ENCODE measurements around the gene LIN7B. TPM values are rescaled to one million over a fixed set of nuclear protein-coding genes. Genes with fewer than 3 reads are reported as not detected.
"Not testable (repeated sequence)": the region's sequence is repeated elsewhere in the genome, so short reads cannot be mapped to it uniquely, and the experiment has no call there.

Gene LIN7B
- total RNA-seq, 4 donors from 2014 or later = 25.7 to 97.9 (median 34.0) TPM

DNA sequence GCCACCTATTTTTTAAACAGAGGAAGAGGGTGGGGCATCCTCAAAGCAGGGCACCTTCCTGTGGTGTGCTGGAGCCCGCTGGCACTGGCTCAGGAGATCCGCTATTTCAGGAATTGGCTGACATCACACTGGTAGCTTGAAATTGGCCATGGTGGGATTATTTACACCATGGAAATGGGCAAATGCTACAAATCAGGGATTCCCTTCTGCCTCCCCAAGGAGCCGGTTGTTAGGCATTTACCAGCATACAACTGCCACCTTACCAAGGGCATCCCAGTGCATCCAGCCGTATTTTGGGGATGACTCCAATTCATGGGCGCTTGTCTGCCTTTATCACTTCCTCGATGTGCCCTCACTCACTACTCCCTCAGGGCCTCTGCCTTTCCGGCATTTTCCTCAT lies 26.8 kb downstream of the LIN7B start:
- H3K36me3 ChIP-seq = no peaks in the 10 kb centered on the region
- in situ Hi-C loops (cut with MboI; ENCODE audit: low sequenced_read_pairs in 4 of 4) (no loop called here), intact Hi-C loops (cut with DNase I; ENCODE audit: low total_unique reads) (no loop called here)
- H3K27me3 ChIP-seq = no peaks in the 10 kb centered on the region
- no peak for TF ChIP-seq POLR2A (IDR thresholded peaks at IDR 0.05)
- TF ChIP-seq, protein P1, sequence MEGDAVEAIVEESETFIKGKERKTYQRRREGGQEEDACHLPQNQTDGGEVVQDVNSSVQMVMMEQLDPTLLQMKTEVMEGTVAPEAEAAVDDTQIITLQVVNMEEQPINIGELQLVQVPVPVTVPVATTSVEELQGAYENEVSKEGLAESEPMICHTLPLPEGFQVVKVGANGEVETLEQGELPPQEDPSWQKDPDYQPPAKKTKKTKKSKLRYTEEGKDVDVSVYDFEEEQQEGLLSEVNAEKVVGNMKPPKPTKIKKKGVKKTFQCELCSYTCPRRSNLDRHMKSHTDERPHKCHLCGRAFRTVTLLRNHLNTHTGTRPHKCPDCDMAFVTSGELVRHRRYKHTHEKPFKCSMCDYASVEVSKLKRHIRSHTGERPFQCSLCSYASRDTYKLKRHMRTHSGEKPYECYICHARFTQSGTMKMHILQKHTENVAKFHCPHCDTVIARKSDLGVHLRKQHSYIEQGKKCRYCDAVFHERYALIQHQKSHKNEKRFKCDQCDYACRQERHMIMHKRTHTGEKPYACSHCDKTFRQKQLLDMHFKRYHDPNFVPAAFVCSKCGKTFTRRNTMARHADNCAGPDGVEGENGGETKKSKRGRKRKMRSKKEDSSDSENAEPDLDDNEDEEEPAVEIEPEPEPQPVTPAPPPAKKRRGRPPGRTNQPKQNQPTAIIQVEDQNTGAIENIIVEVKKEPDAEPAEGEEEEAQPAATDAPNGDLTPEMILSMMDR (IDR thresholded peaks at IDR 0.05 in 4 of 5, conservative IDR thresholded peaks at IDR 0.05 in 1 of 5) = no peak
- DNase-seq (no peak), ATAC-seq (no peak)
- H3K4me3 ChIP-seq = no peak overlapping the region
- no peak overlapping the region for H3K27ac ChIP-seq
- no peaks in the 10 kb centered on the region for H3K9me3 ChIP-seq
- H3K4me1 ChIP-seq = peaks cover 11 to 34% of the 10 kb centered on the region in 2 donors

DNA sequence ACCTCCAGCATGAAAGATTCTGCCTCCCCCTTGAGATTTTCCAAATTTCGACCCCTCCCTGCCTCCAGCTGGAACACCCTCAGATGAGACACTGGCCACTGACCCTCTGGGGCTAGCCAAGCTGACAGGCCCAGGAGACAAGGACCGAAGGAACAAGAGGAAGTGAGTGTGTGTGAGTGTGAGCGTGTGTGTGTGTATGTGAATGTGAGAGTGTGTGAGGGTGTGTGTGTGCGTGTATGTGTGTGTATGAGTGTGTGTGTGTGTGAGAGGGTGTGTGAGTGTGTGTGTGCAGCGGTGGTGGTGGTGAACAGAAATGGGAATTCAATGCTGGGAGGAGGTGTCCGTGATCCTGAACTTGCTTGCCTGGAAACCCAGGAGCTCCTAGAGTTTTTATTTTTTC lies 27.2 kb downstream of the LIN7B start:
- no peaks in the 10 kb centered on the region for H3K27me3 ChIP-seq
- in situ Hi-C loops (cut with MboI; ENCODE audit: low sequenced_read_pairs in 4 of 4) = no loop called here
- TF ChIP-seq POLR2A (IDR thresholded peaks at IDR 0.05) = no peak
- TF ChIP-seq, protein P1 (IDR thresholded peaks at IDR 0.05 in 4 of 5, conservative IDR thresholded peaks at IDR 0.05 in 1 of 5) = no peak
- intact Hi-C loops (cut with DNase I; ENCODE audit: low total_unique reads) = no loop called here
- H3K4me1 ChIP-seq = peaks cover 15 to 37% of the 10 kb centered on the region in 2 donors
- DNase-seq = no peak
- no peak for ATAC-seq
- H3K9me3 ChIP-seq = no peaks in the 10 kb centered on the region
- H3K36me3 ChIP-seq = no peaks in the 10 kb centered on the region
- H3K4me3 ChIP-seq = no peak overlapping the region
- no peak overlapping the region for H3K27ac ChIP-seq

DNA sequence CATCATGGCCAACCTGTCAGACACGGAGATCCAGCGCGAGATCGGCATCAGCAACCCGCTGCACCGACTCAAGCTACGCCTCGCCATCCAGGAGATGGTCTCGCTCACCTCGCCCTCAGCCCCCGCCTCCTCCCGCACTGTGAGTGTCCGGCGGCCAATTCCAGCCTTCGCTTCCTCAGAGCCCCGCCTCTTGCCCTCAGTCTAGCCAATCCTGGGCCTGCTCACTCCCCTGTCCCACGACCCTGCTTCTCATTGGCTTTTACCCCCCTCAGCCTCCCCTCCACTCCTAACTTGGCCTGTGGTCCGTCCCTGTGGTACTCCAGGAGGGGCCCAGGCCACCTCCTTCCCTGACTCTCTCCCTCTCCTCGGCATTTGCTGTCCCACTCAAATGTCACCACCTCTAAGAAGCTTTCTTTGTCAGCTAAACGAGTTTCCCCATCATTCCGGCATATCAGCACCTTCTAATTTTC lies 28.7 kb downstream of the LIN7B start:
- peak; percentile 35 to 57 for TF ChIP-seq POLR2A (IDR thresholded peaks at IDR 0.05)
- TF ChIP-seq, protein P1 (IDR thresholded peaks at IDR 0.05 in 4 of 5, conservative IDR thresholded peaks at IDR 0.05 in 1 of 5) = no peak
- H3K4me1 ChIP-seq = peaks cover 15 to 25% of the 10 kb centered on the region in 2 donors
- DNase-seq (peak; percentile 91 to 92), ATAC-seq (peak; percentile 94 to 98)
- H3K4me3 ChIP-seq = peak overlapping the region; percentile 58 to 67 (median 62)
- H3K27me3 ChIP-seq = no peaks in the 10 kb centered on the region
- intact Hi-C loops (cut with DNase I; ENCODE audit: low total_unique reads) = loop anchor here (2.0 kb wide), 1 partner anchor 14 kb away; no protein-coding TSS in a partner anchor
- no peaks in the 10 kb centered on the region for H3K9me3 ChIP-seq
- in situ Hi-C loops (cut with MboI; ENCODE audit: low sequenced_read_pairs in 4 of 4) = no loop called here
- no peaks in the 10 kb centered on the region for H3K36me3 ChIP-seq
- H3K27ac ChIP-seq = peak overlapping the region; percentile 48 to 67 (median 56)

DNA sequence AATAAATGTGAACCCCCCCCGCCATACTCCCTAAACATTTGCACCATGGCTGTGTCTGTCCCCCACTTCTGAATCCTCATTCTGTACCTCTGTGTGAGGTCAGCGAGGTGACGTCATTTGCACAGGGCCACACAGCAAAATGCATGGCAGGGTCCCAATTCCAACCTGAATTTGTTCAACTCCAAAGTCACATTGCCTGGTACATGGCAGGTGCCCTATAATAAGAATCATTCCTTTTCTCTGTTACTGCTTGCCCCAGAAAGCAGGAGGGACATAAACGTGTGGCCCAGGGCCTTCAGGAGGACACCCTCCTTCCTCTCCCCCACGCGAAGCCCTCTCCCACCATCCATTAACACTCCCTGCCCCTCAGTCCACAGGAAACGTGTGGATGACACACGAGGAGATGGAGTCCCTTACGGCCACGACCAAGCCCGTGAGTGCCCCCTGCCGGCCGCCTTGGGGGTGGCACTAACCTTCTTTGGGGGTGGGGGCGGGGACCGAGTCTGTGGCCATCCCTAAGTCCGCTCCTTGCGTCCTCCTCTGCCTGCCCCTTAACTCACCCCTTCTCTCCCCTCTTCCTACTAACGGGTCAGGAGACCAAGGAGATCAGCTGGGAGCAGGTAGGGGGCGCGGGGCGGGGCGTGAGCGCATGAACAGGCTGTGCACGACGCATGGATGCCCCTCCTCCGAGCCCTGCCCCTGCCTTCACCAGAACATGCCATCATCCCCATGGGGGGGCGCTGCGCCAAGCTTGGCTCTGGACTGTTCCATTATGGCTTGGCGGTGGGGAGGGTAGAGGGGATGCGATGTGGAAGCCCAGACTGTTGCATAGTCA lies 31.6 kb downstream of the LIN7B start:
- Histone ChIP-seq H3K4me3 (peak overlapping the region in 3 of 4 donors; percentile 25 to 45 (median 31)), H3K4me1 (peaks cover 19 to 44% of the 10 kb centered on the region in 2 donors), H3K9me3 (no peaks in the 10 kb centered on the region), H3K27ac (peak overlapping the region in 1 of 4 donors; percentile 4), H3K27me3 (no peaks in the 10 kb centered on the region), H3K36me3 (no peaks in the 10 kb centered on the region)
- DNase-seq (peak; percentile 45 to 76), ATAC-seq (peak; percentile 22 to 34)
- in situ Hi-C loops (cut with MboI; ENCODE audit: low sequenced_read_pairs in 4 of 4) = loop anchor here in 2 of 4 donors (5.0 kb wide), 1 partner anchor 48 kb away; no protein-coding TSS in a partner anchor
- intact Hi-C loops (cut with DNase I; ENCODE audit: low total_unique reads) = loop anchor here (1.0 kb wide), 1 partner anchor 47 kb away; no protein-coding TSS in a partner anchor
- TF ChIP-seq, protein P1 (IDR thresholded peaks at IDR 0.05 in 4 of 5, conservative IDR thresholded peaks at IDR 0.05 in 1 of 5) = peak in 4 of 5 experiments; percentile 87 to 95 (median 91)
- TF ChIP-seq POLR2A (IDR thresholded peaks at IDR 0.05) = no peak

DNA sequence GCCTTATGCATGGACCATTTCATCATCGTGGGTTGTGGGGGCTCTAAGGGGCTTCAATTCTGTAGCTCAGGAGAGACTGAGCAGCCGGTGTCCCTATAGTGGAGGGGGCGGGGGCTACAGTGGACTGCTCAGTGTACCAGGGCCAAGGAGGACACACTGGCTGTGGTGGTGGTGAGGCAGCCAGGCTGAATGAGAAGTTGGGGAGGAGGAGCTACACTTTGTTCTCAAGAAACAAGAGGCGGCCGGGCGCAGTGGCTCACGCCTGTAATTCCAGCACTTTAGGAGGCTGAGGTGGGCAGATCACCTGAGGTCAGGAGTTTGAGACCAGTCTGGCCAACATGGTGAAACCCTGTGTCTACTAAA lies 32.2 kb downstream of the LIN7B start:
- not testable (repeated sequence) for H3K27me3 ChIP-seq, H3K9me3 ChIP-seq, H3K4me3 ChIP-seq, ATAC-seq, H3K36me3 ChIP-seq, DNase-seq
- peak overlapping the region in 1 of 4 donors; percentile 4 for H3K27ac ChIP-seq
- in situ Hi-C loops (cut with MboI; ENCODE audit: low sequenced_read_pairs in 4 of 4) (loop anchor here in 2 of 4 donors (5.0 kb wide), 1 partner anchor 49 kb away; no protein-coding TSS in a partner anchor), intact Hi-C loops (cut with DNase I; ENCODE audit: low total_unique reads) (loop anchor here (1.0 kb wide), 1 partner anchor 48 kb away; no protein-coding TSS in a partner anchor)
- peaks cover 24 to 50% of the 10 kb centered on the region in 2 donors for H3K4me1 ChIP-seq
